ENCODE measurements around the gene B3GAT3.
"Not testable (repeated sequence)": the region's sequence is repeated elsewhere in the genome, so short reads cannot be mapped to it uniquely, and the experiment has no call there.

The B3GAT3 gene

GRCh38 chr11:62604460-62605120 lies 17.2 kb downstream of the B3GAT3 start:
- in situ Hi-C loops (cut with MboI; ENCODE audit: low sequenced_read_pairs): no loop called here

- in situ Hi-C loops (cut with MboI; ENCODE audit: low sequenced_read_pairs): no loop called here
Measured at GRCh38 chr11:62603776-62604299, 17.9 kb downstream of the B3GAT3 start.

GRCh38 chr11:62603072-62603408 lies 18.7 kb downstream of the B3GAT3 start:
- in situ Hi-C loops (cut with MboI; ENCODE audit: low sequenced_read_pairs): no loop called here

GRCh38 chr11:62602141-62603071 lies 19.4 kb downstream of the B3GAT3 start:
- in situ Hi-C loops (cut with MboI; ENCODE audit: low sequenced_read_pairs): no loop called here

GRCh38 chr11:62601372-62602140 lies 20.2 kb downstream of the B3GAT3 start, which contains the start of gene MTA2:
Gene MTA2, minus strand, starts transcription at chr11:62601865. Its CDS starts 415 bp downstream, at chr11:62601450.
- in situ Hi-C loops (cut with MboI; ENCODE audit: low sequenced_read_pairs): no loop called here

GRCh38 chr11:62601122-62601371 lies 20.7 kb downstream of the B3GAT3 start:
- in situ Hi-C loops (cut with MboI; ENCODE audit: low sequenced_read_pairs): no loop called here

GRCh38 chr11:62600367-62601121 lies 21.2 kb downstream of the B3GAT3 start:
- in situ Hi-C loops (cut with MboI; ENCODE audit: low sequenced_read_pairs): no loop called here

- in situ Hi-C loops (cut with MboI; ENCODE audit: low sequenced_read_pairs): no loop called here
Measured at GRCh38 chr11:62599901-62600300, 21.9 kb downstream of the B3GAT3 start.

GRCh38 chr11:62599069-62599696 lies 22.6 kb downstream of the B3GAT3 start:
- in situ Hi-C loops (cut with MboI; ENCODE audit: low sequenced_read_pairs): no loop called here

GRCh38 chr11:62595124-62595523 lies 26.7 kb downstream of the B3GAT3 start:
- in situ Hi-C loops (cut with MboI; ENCODE audit: low sequenced_read_pairs): no loop called here

- in situ Hi-C loops (cut with MboI; ENCODE audit: low sequenced_read_pairs): no loop called here
Measured at GRCh38 chr11:62593434-62594044, 28.2 kb downstream of the B3GAT3 start.

GRCh38 chr11:62592989-62593421 lies 28.8 kb downstream of the B3GAT3 start:
- in situ Hi-C loops (cut with MboI; ENCODE audit: low sequenced_read_pairs): no loop called here

- in situ Hi-C loops (cut with MboI; ENCODE audit: low sequenced_read_pairs): no loop called here
Measured at GRCh38 chr11:62592146-62592815, 29.5 kb downstream of the B3GAT3 start.

GRCh38 chr11:62591448-62592145 lies 30.2 kb downstream of the B3GAT3 start, which contains the start of gene TUT1:
Gene TUT1, minus strand, starts transcription at chr11:62591523. Its CDS starts 38 bp downstream, at chr11:62591485.
- in situ Hi-C loops (cut with MboI; ENCODE audit: low sequenced_read_pairs): no loop called here

- in situ Hi-C loops (cut with MboI; ENCODE audit: low sequenced_read_pairs): no loop called here
Measured at GRCh38 chr11:62588966-62589637, 32.7 kb downstream of the B3GAT3 start.

- in situ Hi-C loops (cut with MboI; ENCODE audit: low sequenced_read_pairs): not testable (repeated sequence)
Measured at GRCh38 chr11:62585356-62585755, 36.4 kb downstream of the B3GAT3 start.

GRCh38 chr11:62581735-62582134 lies 40.1 kb downstream of the B3GAT3 start:
- in situ Hi-C loops (cut with MboI; ENCODE audit: low sequenced_read_pairs): not testable (repeated sequence)

All from hTERT RPE-1 (cell line).